T-helper 2 cell (primary cell): ENCODE results near the gene CD82.
"Not testable (repeated sequence)": the region's sequence is repeated elsewhere in the genome, so short reads cannot be mapped to it uniquely, and the experiment has no call there.

Experiments used
- DNase-seq, 5 experiments: peaks; one replicate each; pipeline versions ENCODE4 v3.0.0 to v3.0.0-alpha.2; 2012 to 2022

Gene CD82

GRCh38 chr11:44633641-44634040 is 68.2 kb downstream of the CD82 start:
- DNase-seq, result no peak

DNA sequence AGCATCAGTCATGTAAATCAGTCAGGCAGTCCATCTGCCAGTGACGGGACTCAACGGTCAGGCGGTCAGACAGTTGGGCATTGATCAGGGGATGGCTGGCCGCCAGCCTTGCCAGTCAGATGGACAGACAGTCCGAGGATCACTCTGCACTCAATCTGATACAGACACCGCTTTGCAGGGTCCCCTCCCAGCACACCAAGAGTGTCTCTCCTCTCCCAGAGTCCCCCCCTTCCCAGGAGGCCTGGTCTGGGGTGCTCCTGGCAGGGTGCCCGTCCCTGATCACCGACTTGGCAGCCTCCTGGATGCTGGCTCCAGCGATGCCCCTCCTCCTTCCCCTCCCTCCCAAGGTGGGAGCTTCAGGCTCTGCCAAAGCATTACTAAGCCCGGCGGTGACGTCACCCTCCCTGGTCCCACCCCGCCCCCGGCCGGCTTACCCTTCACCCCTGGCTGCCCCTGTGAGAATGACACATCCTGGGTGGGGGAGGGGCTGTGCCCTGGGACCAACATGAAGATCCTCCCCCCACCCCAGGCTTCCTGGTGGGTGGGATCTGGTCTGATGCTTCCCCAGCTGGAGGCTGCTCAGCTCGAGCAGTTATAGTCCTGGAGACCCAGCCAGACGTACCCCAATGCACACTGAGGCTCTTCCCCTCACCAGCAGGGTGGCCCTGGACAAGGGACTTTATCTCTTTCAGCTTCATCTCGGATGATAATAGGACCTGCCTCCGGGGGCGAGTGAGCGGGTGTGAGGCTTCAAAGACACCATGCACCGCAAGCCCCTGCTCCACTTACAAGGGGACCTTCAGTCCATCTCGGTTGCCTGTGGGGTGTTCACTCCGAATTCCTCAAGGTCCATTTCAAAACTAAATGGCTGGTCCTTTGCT is 69.2 kb downstream of the CD82 start:
- DNase-seq, result no peak

DNA sequence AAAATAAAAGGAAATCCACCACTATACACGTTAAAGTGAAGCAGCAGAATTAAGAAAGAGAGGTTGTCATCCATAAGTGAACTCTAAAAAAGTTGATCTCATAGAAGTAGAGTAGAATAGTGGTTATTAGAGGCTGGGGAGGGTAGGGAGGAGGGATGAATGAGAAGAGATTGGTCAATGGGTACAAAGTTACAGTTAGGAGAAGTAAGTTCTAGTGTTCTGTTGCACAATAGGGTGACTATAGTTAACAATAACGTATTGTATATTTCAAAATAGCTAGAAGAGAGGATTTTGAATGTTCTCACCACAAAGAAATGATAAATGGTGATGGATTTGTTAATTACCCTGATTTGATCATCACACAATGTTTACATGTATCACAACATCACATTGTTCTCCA is 72.0 kb downstream of the CD82 start:
- DNase-seq, result no peak

GRCh38 chr11:44638032-44638431 is 72.6 kb downstream of the CD82 start:
- DNase-seq, result no peak

- DNase-seq, result no peak
Observed at GRCh38 chr11:44643217-44643616, 77.8 kb downstream of the CD82 start.

DNA sequence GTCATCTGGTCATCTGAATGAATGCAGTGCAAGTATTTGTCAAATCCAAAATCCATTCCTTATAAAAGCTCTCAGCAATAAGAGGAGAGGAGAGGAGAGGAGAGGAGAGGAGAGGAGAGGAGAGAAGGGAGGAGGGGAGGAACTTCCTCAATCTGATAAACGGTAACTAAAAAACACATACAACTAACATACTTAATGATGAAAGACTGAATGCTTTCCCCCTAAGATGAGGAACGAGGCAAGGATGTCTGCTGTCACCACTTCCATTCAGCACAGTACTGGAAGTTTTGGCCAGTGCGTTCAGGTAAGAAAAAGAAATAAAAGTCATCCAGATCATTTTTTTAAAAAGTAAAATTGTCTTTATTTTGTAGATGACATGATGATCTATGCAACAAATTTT is 80.4 kb downstream of the CD82 start:
- no peak for DNase-seq

- DNase-seq, result peak in 1 of 5 experiments; percentile 43
Observed at GRCh38 chr11:44647255-44647955, 81.9 kb downstream of the CD82 start.

DNA sequence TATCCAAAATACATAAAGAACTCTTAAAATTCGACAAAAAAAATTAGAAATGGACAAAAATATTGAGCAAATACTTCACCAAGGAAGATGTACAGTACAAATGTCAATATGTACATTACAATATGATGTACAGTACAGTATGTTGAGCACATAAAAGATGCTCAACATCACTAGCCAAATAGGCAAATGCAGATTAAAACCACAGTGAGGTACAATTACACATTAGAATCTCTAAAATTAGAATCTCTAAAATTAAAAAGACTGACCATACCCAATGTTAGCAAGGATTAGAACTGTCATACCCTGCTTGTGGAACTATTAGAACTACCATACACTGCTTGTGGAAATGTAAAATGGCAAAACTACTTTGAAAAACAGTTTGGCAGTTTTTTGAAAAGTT is 82.6 kb downstream of the CD82 start:
- no peak for DNase-seq

GRCh38 chr11:44651535-44652155 is 86.2 kb downstream of the CD82 start:
- no peak for DNase-seq

DNA sequence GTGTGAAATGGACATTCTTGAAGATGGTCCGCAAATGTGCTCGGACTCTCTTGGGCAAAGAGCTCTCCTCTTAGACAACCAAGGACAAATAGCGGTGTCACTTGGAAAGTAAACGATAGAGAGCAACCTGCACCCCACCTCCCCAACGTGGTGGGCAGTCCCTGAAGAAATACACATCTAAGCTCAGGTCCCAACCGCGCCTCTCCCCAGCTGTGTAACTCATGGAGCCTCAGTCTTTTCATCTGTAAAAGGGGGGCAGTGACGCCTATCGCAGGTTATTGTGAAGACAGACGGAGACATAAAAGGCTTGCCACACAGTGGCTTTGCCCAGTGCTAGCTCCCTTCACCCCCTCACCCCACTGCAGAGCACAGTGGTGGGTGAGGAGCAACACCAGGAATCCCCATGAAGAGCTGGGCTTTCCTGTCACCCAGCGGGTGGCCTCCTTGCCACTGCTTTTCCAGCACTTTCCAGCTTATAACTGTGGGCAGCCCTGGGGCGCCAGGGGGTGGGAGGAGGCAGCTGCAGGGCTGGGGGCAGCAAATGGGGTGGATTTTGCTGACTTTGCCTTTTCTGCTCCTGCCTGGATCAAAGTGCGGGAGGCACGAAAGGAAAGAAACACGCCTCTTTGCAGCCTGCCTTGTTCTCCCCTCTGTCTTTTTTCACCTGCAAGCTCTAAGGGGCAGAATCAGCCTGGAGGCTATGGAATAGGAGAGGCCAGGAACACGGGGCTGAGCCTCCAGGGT is 87.6 kb downstream of the CD82 start:
- DNase-seq, result no peak

GRCh38 chr11:44654057-44654456 is 88.6 kb downstream of the CD82 start:
- DNase-seq, result no peak

DNA sequence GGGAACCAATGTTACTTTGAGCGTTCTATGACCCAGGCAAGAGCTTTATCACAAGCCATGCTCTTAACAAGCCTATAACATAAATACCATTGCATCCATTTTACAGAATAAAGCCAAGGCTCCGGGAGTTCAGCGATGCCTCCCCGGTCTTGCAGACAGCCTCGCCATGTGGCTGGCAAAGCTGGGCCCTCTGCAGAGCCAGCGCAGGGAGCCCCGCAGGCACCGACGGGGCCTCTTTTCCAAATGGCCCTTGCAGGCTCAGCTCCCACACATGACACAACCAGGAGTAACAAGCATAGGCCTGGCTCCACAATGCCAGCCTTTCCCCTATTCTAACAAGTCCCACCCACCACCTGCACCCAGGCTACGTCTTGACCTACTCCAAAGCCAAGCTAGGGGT is 89.1 kb downstream of the CD82 start:
- no peak for DNase-seq

DNA sequence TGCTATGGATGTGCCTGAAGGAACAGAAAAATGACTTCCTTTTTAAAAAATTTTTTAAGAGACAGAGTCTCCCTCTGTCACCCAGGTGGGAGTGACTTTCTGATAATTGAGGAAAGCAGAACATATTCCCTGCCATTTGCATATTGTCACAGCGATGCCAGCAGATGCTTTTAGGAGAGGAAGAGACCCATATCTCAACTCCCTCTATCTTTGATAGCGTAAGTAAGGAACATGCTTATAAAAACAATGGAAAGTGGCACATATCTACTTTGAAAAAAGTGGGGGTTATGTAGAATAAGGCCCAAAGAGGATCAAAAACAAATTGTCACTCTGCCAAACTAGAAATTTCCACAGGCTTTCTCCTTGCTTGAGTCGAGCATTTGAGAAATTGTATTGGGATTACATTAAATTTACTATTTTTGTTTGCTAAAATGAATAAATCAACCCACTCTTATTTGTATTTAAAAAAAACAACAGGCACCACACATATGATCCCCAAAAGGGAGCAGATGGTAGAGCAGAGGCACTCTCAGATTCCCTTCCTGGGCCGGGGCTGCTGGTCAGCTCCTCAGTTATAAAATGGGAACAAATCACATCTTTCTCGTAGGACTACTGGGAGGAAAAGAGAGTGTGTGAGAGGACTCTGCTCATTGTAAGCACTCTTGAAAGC is 92.5 kb downstream of the CD82 start:
- no peak for DNase-seq

GRCh38 chr11:44658506-44658850 is 93.0 kb downstream of the CD82 start:
- peak in 1 of 5 experiments; percentile 25 for DNase-seq

DNA sequence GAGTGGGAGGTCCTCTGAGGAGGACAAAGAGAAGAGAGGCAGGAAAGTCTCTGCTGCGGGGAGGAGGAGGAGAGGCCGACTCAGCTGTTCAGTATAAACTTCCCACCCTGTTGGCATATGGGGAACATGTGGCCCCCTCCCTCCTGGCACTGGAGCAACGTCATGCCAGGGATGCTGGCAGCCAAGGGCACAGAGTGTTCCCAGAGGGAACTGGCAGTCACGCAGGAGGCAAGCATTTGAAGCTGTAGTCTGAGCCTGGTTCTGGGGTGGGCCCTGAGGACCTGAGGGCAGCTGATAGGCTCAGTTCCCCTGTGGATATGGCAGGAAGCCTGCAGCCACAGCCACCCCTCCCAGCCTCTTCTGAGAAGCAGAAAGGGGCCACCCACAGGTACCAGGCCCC is 94.2 kb downstream of the CD82 start:
- DNase-seq, result no peak

DNA sequence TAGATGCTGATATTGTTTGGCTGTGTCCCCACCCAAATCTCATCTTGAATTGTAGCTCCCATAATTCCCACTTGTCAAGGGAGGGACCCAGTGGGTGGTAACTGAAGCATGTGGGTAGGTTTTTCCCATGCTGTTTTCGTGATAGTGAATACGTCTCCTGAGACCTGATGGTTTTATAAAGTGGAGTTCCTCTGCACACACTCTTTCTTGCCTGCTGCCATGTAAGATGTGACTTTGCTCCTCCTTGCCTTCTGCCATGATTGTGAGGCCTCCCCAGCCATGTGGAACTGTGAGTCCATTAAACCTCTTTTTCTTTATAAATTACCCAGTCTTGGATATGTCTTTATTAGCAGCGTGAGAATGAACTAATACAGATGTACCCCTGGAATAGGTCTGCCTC is 95.1 kb downstream of the CD82 start:
- not testable (repeated sequence) for DNase-seq

DNA sequence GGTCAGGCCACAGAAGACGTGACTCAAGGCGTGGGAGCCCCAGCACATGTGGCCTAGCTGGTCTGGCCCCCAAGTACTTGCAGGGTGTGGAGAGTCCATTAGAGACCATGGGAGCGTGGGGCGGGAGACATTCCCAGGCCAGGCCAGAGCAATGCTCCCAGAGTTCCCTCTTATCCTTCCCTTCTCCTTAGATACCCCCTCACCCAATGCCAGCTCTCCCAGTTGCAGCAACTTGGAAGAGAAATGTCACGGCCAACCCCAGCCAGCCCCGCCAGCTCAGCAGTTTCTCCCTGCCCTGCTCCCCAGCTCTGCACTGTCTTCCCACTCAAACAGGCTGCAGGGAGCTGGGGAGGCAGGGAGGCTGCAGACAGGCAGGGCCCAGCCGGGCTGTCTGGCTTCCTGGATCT is 95.9 kb downstream of the CD82 start:
- no peak for DNase-seq
